Measurements from ENCODE around the gene TNS3.

DNA sequence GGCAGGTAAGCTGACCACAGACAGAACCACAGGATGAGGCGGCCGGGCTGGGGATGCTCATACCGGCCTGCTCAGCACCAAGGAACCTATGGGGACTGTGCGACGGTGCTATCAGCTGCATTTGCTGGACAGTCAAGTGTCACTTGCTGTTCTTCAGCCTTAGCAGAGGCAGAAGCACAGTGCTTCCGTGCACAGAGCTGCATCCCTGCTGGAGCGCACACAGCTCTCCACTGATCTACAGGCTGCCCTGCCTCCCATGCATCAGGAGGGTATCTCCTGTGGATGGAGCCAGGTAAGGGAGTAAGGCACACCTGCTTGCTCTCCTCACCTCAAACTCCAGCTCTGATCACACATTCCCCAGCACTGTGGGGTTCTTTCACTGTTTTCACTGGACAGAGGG lies 97.5 kb downstream of the TNS3 start:
- TF ChIP-seq, protein P1, sequence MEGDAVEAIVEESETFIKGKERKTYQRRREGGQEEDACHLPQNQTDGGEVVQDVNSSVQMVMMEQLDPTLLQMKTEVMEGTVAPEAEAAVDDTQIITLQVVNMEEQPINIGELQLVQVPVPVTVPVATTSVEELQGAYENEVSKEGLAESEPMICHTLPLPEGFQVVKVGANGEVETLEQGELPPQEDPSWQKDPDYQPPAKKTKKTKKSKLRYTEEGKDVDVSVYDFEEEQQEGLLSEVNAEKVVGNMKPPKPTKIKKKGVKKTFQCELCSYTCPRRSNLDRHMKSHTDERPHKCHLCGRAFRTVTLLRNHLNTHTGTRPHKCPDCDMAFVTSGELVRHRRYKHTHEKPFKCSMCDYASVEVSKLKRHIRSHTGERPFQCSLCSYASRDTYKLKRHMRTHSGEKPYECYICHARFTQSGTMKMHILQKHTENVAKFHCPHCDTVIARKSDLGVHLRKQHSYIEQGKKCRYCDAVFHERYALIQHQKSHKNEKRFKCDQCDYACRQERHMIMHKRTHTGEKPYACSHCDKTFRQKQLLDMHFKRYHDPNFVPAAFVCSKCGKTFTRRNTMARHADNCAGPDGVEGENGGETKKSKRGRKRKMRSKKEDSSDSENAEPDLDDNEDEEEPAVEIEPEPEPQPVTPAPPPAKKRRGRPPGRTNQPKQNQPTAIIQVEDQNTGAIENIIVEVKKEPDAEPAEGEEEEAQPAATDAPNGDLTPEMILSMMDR (IDR thresholded peaks at IDR 0.05 in 8 of 11, conservative IDR thresholded peaks at IDR 0.05 in 3 of 11): no peak
- no peak for TF ChIP-seq POLR2AphosphoS5 (IDR thresholded peaks at IDR 0.05)

Measured in spleen (tissue), 7 donors.